Neural progenitor cell (in vitro differentiated cells): ENCODE measurements around the gene QRFP. TPM values are rescaled to one million over a fixed set of nuclear protein-coding genes. Genes with fewer than 3 reads are reported as not detected.
A peak's percentile ranks its signal among the peaks of the same experiment; 100 is the strongest.

Source experiments
- DNase-seq: peaks from one replicate; pipeline ENCODE4 v3.0.0-alpha.2; 2016; ENCODE audit warnings: low spot score
- H2AFZ ChIP-seq: fragments of 200-600 bp; sonication (generic); replicated peaks from 2 replicates; pipeline ENCODE4 v1.6.1; 2016; ENCODE audit warnings: antibody characterized with exemption
- H3F3A ChIP-seq: fragments of 200-600 bp; sonication (generic); 2 replicates; pipeline ENCODE4 v1.6.1; 2016; ENCODE audit warnings: antibody characterized with exemption, low read depth
- H3K27ac ChIP-seq: fragments of 200-600 bp; sonication (generic); 2 replicates; pipeline ENCODE4 v1.5.1; 2016; ENCODE audit warnings: mild to moderate bottlenecking
- H3K27me3 ChIP-seq: fragments of 200-600 bp; sonication (generic); 2 replicates; pipeline ENCODE4 v1.6.1; 2016; ENCODE audit warnings: mild to moderate bottlenecking, moderate library complexity
- H3K36me3 ChIP-seq: fragments of 200-600 bp; sonication (generic); 2 replicates; pipeline ENCODE4 v1.5.1; 2016
- H3K4me1 ChIP-seq: fragments of 200-600 bp; sonication (generic); 2 replicates; pipeline ENCODE4 v1.6.1; 2016; ENCODE audit warnings: mixed run types
- H3K4me2 ChIP-seq: fragments of 200-600 bp; sonication (generic); 2 replicates; pipeline ENCODE4 v1.6.1; 2016
- H3K4me3 ChIP-seq: fragments of 200-600 bp; sonication (generic); 2 replicates; pipeline ENCODE4 v1.5.1; 2016
- H3K79me2 ChIP-seq: fragments of 200-600 bp; sonication (generic); 2 replicates; pipeline ENCODE4 v1.6.1; 2016; ENCODE audit warnings: low read depth
- H3K9ac ChIP-seq: fragments of 200-600 bp; sonication (generic); 2 replicates; pipeline ENCODE4 v1.6.1; 2016
- H3K9me3 ChIP-seq: fragments of 200-600 bp; sonication (generic); 2 replicates; pipeline ENCODE4 v1.5.1; 2016; ENCODE audit warnings: low read depth
- H4K20me1 ChIP-seq: fragments of 200-600 bp; sonication (generic); 2 replicates; pipeline ENCODE4 v1.6.1; 2016; ENCODE audit warnings: low read depth
- H3K27ac Mint-ChIP-seq: 3 replicates; pipeline ENCODE4 v1.8.0; 2021; ENCODE audit warnings: mixed read lengths
- H3K27me3 Mint-ChIP-seq: 2 replicates; pipeline ENCODE4 v1.8.0; 2022; ENCODE audit warnings: low read depth, mild to moderate bottlenecking, inconsistent platforms, moderate library complexity, mixed read lengths; ENCODE audit not compliant: insufficient read depth
- H3K36me3 Mint-ChIP-seq: 3 replicates; pipeline ENCODE4 v1.8.0; 2021; ENCODE audit warnings: mixed read lengths
- H3K4me1 Mint-ChIP-seq: 3 replicates; pipeline ENCODE4 v1.8.0; 2021; ENCODE audit warnings: mixed read lengths
- H3K4me3 Mint-ChIP-seq: 3 replicates; pipeline ENCODE4 v1.8.0; 2021; ENCODE audit warnings: mild to moderate bottlenecking, moderate library complexity, mixed read lengths
- H3K9me3 Mint-ChIP-seq: 3 replicates; pipeline ENCODE4 v1.8.0; 2020; ENCODE audit warnings: mixed read lengths
- CTCF ChIP-seq: fragments of 200-600 bp; sonication (generic); IDR thresholded peaks from 2 replicates; pipeline ENCODE4 v1.5.1; 2017; ENCODE audit warnings: antibody characterized with exemption, mild to moderate bottlenecking
- EZH2 ChIP-seq: fragments of 200-600 bp; sonication (generic); IDR thresholded peaks from 2 replicates; pipeline ENCODE4 v1.6.1; 2017; ENCODE audit warnings: antibody characterized with exemption, mild to moderate bottlenecking, moderate library complexity
- EZH2phosphoT487 ChIP-seq: fragments of 200-600 bp; sonication (generic); IDR thresholded peaks from 2 replicates; pipeline ENCODE4 v1.6.1; 2017; ENCODE audit warnings: antibody characterized with exemption
- total RNA-seq: library from RNA; depleted of rRNA; stranded (reverse); fragments of >200 nt; gene quantifications from 2 replicates; pipeline ENCODE4 v1.2.3, GENCODE V29; 2015; ENCODE audit warnings: low replicate concordance

Gene QRFP
- total RNA-seq, 1 donor from 2014 or later: not detected

- Mint-ChIP-seq H3K27me3 (peaks cover 32% of the 10 kb centered on the region), H3K36me3 (no peaks in the 10 kb centered on the region), H3K9me3 (peaks cover 3% of the 10 kb centered on the region), H3K4me3 (peak overlapping the region; percentile 8), H3K4me1 (peaks cover 43% of the 10 kb centered on the region), H3K27ac (no peak overlapping the region)
- peak overlapping the region; percentile 56 for H3K4me2 ChIP-seq
- peak; percentile 59 for DNase-seq
- no peaks in the 10 kb centered on the region for H3K79me2 ChIP-seq
- no peak overlapping the region for H3K9ac ChIP-seq
- no peak overlapping the region for H3K27ac ChIP-seq
- peaks cover 23% of the 10 kb centered on the region for H4K20me1 ChIP-seq
- peaks cover 39% of the 10 kb centered on the region for H3F3A ChIP-seq
- H3K4me1 ChIP-seq: peaks cover 26% of the 10 kb centered on the region
- H3K36me3 ChIP-seq: no peaks in the 10 kb centered on the region
- H3K27me3 ChIP-seq: peaks cover 13% of the 10 kb centered on the region
- no peak overlapping the region for H3K4me3 ChIP-seq
- no peaks in the 10 kb centered on the region for H3K9me3 ChIP-seq
- TF ChIP-seq CTCF: peak; percentile 25
- TF ChIP-seq EZH2phosphoT487: no peak
- no peak overlapping the region for H2AFZ ChIP-seq
Observed at GRCh38 chr9:130932255-130933079, 35.9 kb upstream of the QRFP start.

GRCh38 chr9:130931508-130932254 is 35.1 kb upstream of the QRFP start:
- Histone ChIP-seq H3K9me3 (no peaks in the 10 kb centered on the region), H3K27ac (no peak overlapping the region), H4K20me1 (peaks cover 15% of the 10 kb centered on the region), H3K4me1 (peaks cover 22% of the 10 kb centered on the region), H3K36me3 (no peaks in the 10 kb centered on the region), H3K4me2 (no peak overlapping the region), H3K9ac (no peak overlapping the region), H3K27me3 (peaks cover 9% of the 10 kb centered on the region), H2AFZ (no peak overlapping the region), H3K4me3 (no peak overlapping the region), H3K79me2 (no peaks in the 10 kb centered on the region), H3F3A (peaks cover 31% of the 10 kb centered on the region)
- H3K9me3 Mint-ChIP-seq: no peaks in the 10 kb centered on the region
- H3K4me3 Mint-ChIP-seq: no peak overlapping the region
- H3K4me1 Mint-ChIP-seq: peaks cover 40% of the 10 kb centered on the region
- peaks cover 26% of the 10 kb centered on the region for H3K27me3 Mint-ChIP-seq
- no peak overlapping the region for H3K27ac Mint-ChIP-seq
- no peak for DNase-seq
- TF ChIP-seq EZH2phosphoT487: no peak
- no peak for TF ChIP-seq CTCF
- no peak for TF ChIP-seq EZH2
- no peaks in the 10 kb centered on the region for H3K36me3 Mint-ChIP-seq

DNA sequence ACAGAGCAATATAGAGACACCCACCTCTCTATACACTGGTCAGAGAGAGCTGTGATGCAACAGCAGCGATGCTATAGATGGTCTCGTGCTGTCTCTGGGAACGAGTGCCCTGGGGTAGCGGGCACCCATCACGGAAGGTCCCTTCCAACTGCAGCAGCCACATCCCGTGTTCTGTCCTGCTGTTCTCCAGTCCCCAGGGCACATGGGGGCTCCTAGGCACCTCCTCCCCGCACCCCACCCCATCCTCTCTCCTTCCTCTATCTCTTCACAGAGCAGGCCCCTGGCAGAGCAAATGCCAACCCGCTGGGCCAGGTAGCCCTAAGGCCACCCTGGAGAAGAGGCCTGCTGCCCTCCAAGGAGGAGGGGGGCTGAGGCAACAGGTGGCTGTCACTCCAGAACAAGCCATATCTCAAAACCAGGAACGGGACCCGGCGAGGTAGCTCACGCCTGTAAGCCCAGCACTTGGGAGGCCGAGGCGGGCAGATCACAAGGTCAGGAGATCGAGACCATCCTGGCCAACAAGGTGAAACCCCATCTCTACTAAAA is 34.3 kb upstream of the QRFP start:
- Mint-ChIP-seq H3K27me3 (peaks cover 22% of the 10 kb centered on the region), H3K4me3 (no peak overlapping the region), H3K27ac (no peak overlapping the region), H3K36me3 (no peaks in the 10 kb centered on the region), H3K9me3 (no peaks in the 10 kb centered on the region), H3K4me1 (peaks cover 34% of the 10 kb centered on the region)
- no peaks in the 10 kb centered on the region for H3K9me3 ChIP-seq
- H3F3A ChIP-seq: peaks cover 23% of the 10 kb centered on the region
- H3K4me1 ChIP-seq: peaks cover 17% of the 10 kb centered on the region
- H2AFZ ChIP-seq: no peak overlapping the region
- no peak overlapping the region for H3K27ac ChIP-seq
- no peak for TF ChIP-seq EZH2
- TF ChIP-seq CTCF: no peak
- TF ChIP-seq EZH2phosphoT487: no peak
- H3K79me2 ChIP-seq: no peaks in the 10 kb centered on the region
- peaks cover 9% of the 10 kb centered on the region for H3K27me3 ChIP-seq
- H3K4me2 ChIP-seq: no peak overlapping the region
- no peak for DNase-seq
- H3K4me3 ChIP-seq: no peak overlapping the region
- H4K20me1 ChIP-seq: peaks cover 9% of the 10 kb centered on the region
- H3K36me3 ChIP-seq: no peaks in the 10 kb centered on the region
- H3K9ac ChIP-seq: no peak overlapping the region
